ENCODE data around the gene ATP6V1B1. TPM values are rescaled to one million over a fixed set of nuclear protein-coding genes. Genes with fewer than 3 reads are reported as not detected.

Gene ATP6V1B1
- polyA plus RNA-seq, 1 donor (not counting 4 experiments of a cell fraction or from before 2014, with no cell fraction given): not detected

DNA sequence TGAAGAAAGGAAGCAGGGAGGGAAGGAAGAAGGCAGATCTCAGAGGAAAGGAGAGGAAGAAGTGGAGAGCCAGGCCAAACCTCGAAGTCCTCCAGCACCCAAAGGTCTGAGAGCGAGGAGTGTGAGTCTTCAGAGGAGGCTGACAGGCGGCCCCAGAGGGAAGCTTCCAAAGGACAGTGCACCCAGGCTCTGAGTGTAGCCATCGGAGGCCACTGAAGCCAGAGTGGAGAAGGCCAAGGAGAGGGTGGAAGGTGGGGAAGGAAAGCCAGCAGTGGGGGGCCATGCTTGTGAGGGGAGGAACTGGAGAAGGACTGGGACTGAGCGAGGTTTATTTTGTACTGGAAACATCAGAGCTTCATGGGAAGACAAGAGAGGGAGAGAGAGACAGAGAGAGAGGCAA lies 6.0 kb downstream of the ATP6V1B1 start:
- dilution Hi-C loops (cut with MboI; ENCODE audit: extremely low pct_ligation_motif_present, low sequenced_read_pairs): no loop called here
- DNase-seq (ENCODE audit: low read depth, low spot score): no peak
- no peak for FAIRE-seq

DNA sequence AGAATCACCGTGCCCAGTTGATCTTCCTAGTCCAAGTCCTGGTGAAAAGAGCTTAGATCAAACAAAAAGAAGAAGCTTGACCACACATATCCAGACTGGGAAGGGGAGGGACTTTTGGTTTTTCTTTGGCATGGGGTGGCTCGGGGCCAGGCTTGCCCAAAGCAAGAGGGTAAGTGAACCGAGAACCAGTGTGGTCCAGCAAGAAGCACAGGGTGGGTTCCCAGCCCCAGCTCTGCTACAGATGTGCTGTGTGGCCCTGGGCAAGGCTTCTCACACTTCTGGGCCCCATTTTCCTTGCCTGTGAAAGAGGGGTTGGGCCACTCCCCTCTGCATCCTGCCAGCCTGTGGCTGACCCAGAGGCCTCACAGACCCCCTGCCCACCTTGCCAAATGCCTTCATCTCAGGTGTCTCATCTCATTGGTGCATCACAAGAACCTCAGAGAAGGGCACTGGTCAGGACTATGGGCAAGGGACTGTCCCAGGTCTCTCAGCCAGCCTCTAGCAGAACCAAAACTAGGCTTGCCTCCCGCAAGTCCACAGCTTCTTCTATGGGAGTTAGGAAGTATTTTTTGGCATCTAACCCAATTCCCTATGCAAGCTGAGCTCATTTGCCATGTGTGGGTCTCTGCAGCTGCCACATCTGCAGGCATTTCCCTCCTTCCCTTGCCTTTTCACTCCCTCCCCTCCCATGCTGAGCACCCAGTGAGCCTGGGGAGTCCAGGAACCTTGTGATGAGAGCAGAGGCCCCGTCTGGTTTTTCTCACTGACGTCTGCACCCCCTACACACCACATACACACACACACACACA lies 6.9 kb downstream of the ATP6V1B1 start:
- Histone ChIP-seq H3K4me1 (ENCODE audit: control insufficient read depth, extremely low read depth, insufficient read depth, low read length) (peaks cover 3% of the 10 kb centered on the region), H3K9me1 (ENCODE audit: control insufficient read depth, extremely low read depth, insufficient read depth, low read length) (no peaks in the 10 kb centered on the region), H3K36me3 (ENCODE audit: control insufficient read depth in 2 of 2, extremely low read depth in 1 of 2, insufficient read depth in 2 of 2, low read length in 2 of 2) (no peaks in the 10 kb centered on the region), H4K20me1 (ENCODE audit: control insufficient read depth, extremely low read depth, insufficient read depth, low read length) (no peaks in the 10 kb centered on the region), H3K9me3 (ENCODE audit: control insufficient read depth, low read depth, low read length) (no peaks in the 10 kb centered on the region), H2AFZ (ENCODE audit: control insufficient read depth, low read length) (no peak overlapping the region), H3K4me3 (ENCODE audit: control insufficient read depth in 2 of 3, extremely low read depth in 1 of 3, insufficient read depth in 2 of 3, low read depth in 1 of 3, low read length in 3 of 3) (no peak overlapping the region), H3K4me2 (ENCODE audit: control insufficient read depth, extremely low read depth, insufficient read depth, low read depth, low read length) (no peak overlapping the region), H3K79me2 (ENCODE audit: control insufficient read depth, insufficient read depth, low read length) (no peaks in the 10 kb centered on the region), H3K9ac (ENCODE audit: control insufficient read depth, extremely low read depth, insufficient read depth, low read length) (no peak overlapping the region), H3K27ac (ENCODE audit: control insufficient read depth, insufficient read depth, low read length) (no peak overlapping the region), H3K27me3 (ENCODE audit: control insufficient read depth, extremely low read depth, insufficient read depth, low read length) (peaks cover 20% of the 10 kb centered on the region)
- TF ChIP-seq, protein P1, sequence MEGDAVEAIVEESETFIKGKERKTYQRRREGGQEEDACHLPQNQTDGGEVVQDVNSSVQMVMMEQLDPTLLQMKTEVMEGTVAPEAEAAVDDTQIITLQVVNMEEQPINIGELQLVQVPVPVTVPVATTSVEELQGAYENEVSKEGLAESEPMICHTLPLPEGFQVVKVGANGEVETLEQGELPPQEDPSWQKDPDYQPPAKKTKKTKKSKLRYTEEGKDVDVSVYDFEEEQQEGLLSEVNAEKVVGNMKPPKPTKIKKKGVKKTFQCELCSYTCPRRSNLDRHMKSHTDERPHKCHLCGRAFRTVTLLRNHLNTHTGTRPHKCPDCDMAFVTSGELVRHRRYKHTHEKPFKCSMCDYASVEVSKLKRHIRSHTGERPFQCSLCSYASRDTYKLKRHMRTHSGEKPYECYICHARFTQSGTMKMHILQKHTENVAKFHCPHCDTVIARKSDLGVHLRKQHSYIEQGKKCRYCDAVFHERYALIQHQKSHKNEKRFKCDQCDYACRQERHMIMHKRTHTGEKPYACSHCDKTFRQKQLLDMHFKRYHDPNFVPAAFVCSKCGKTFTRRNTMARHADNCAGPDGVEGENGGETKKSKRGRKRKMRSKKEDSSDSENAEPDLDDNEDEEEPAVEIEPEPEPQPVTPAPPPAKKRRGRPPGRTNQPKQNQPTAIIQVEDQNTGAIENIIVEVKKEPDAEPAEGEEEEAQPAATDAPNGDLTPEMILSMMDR (optimal IDR thresholded peaks at IDR 0.05 in 1 of 3, IDR thresholded peaks at IDR 0.05 in 1 of 3, conservative IDR thresholded peaks at IDR 0.05 in 1 of 3; ENCODE audit: extremely low read depth in 1 of 3, insufficient read depth in 2 of 3, low read length in 3 of 3): no peak
- no peak for TF ChIP-seq EZH2 (IDR thresholded peaks at IDR 0.05; ENCODE audit: low read length)
- dilution Hi-C loops (cut with MboI; ENCODE audit: extremely low pct_ligation_motif_present, low sequenced_read_pairs): no loop called here
- FAIRE-seq: no peak
- DNase-seq (ENCODE audit: low read depth, low spot score): no peak

More for the DNA sequence above, 6.0 kb downstream of the ATP6V1B1 start:
- no peaks in the 10 kb centered on the region for H3K36me3 ChIP-seq (ENCODE audit: control insufficient read depth in 2 of 2, extremely low read depth in 1 of 2, insufficient read depth in 2 of 2, low read length in 2 of 2)
- H3K4me1 ChIP-seq (ENCODE audit: control insufficient read depth, extremely low read depth, insufficient read depth, low read length): no peaks in the 10 kb centered on the region
- TF ChIP-seq, protein P1 (optimal IDR thresholded peaks at IDR 0.05 in 1 of 3, IDR thresholded peaks at IDR 0.05 in 1 of 3, conservative IDR thresholded peaks at IDR 0.05 in 1 of 3; ENCODE audit: extremely low read depth in 1 of 3, insufficient read depth in 2 of 3, low read length in 3 of 3): no peak
- TF ChIP-seq EZH2 (IDR thresholded peaks at IDR 0.05; ENCODE audit: low read length): no peak
- H2AFZ ChIP-seq (ENCODE audit: control insufficient read depth, low read length): no peak overlapping the region
- no peak overlapping the region for H3K4me3 ChIP-seq (ENCODE audit: control insufficient read depth in 2 of 3, extremely low read depth in 1 of 3, insufficient read depth in 2 of 3, low read depth in 1 of 3, low read length in 3 of 3)
- H3K27ac ChIP-seq (ENCODE audit: control insufficient read depth, insufficient read depth, low read length): no peak overlapping the region
- no peaks in the 10 kb centered on the region for H3K9me1 ChIP-seq (ENCODE audit: control insufficient read depth, extremely low read depth, insufficient read depth, low read length)
- H3K79me2 ChIP-seq (ENCODE audit: control insufficient read depth, insufficient read depth, low read length): no peaks in the 10 kb centered on the region
- H3K4me2 ChIP-seq (ENCODE audit: control insufficient read depth, extremely low read depth, insufficient read depth, low read depth, low read length): no peak overlapping the region
- H4K20me1 ChIP-seq (ENCODE audit: control insufficient read depth, extremely low read depth, insufficient read depth, low read length): no peaks in the 10 kb centered on the region
- no peaks in the 10 kb centered on the region for H3K9me3 ChIP-seq (ENCODE audit: control insufficient read depth, low read depth, low read length)
- H3K27me3 ChIP-seq (ENCODE audit: control insufficient read depth, extremely low read depth, insufficient read depth, low read length): peaks cover 20% of the 10 kb centered on the region
- H3K9ac ChIP-seq (ENCODE audit: control insufficient read depth, extremely low read depth, insufficient read depth, low read length): no peak overlapping the region

Measured in keratinocyte (primary cell).